Mucosa of rectum (tissue), 2 donors: ENCODE results near the gene CD164L2.
A peak's percentile ranks its signal among the peaks of the same experiment; 100 is the strongest.

Experiments
- H3K27ac ChIP-seq, 2 donors: one replicate each; pipeline ENCODE4 v1.7.0; 2013; ENCODE audit warnings: inconsistent platforms in 2 of 2, low read depth in 2 of 2, low read length in 2 of 2
- H3K27me3 ChIP-seq, 2 donors: one replicate each; pipeline ENCODE4 v1.7.0; 2013; ENCODE audit warnings: low read length in 2 of 2; ENCODE audit not compliant: control insufficient read depth in 2 of 2, insufficient read depth in 2 of 2
- H3K36me3 ChIP-seq, 2 donors: one replicate each; pipeline ENCODE4 v1.7.0; 2013; ENCODE audit warnings: low read length in 2 of 2; ENCODE audit not compliant: control insufficient read depth in 2 of 2, insufficient read depth in 2 of 2
- H3K4me1 ChIP-seq, 2 donors: one replicate each; pipeline ENCODE4 v1.7.0; 2013; ENCODE audit warnings: low read length in 2 of 2, mild to moderate bottlenecking in 1 of 2; ENCODE audit not compliant: control insufficient read depth in 2 of 2, insufficient read depth in 2 of 2
- H3K4me3 ChIP-seq, 2 donors: one replicate each; pipeline ENCODE4 v1.7.0; 2013; ENCODE audit warnings: low read length in 2 of 2
- H3K9ac ChIP-seq, 2 donors: one replicate each; pipeline ENCODE4 v1.7.0; 2013; ENCODE audit warnings: low read length in 2 of 2, low read depth in 1 of 2, mild to moderate bottlenecking in 1 of 2
- H3K9me3 ChIP-seq, 2 donors: one replicate each; pipeline ENCODE4 v1.7.0; 2013; ENCODE audit warnings: low read length in 2 of 2; ENCODE audit not compliant: control insufficient read depth in 2 of 2
- donor health status: healthy.
- donor health status: Normal muscosa, but diverticular disease.

The CD164L2 gene

GRCh38 chr1:27348861-27349783 lies 34.0 kb downstream of the CD164L2 start:
- H3K36me3 ChIP-seq: peaks cover 0 to 6% of the 10 kb centered on the region in 2 donors
- no peaks in the 10 kb centered on the region for H3K27me3 ChIP-seq
- H3K9ac ChIP-seq: peak overlapping the region; percentile 41 to 59
- peak overlapping the region; percentile 50 to 63 for H3K4me3 ChIP-seq
- peaks cover 17 to 22% of the 10 kb centered on the region in 2 donors for H3K4me1 ChIP-seq
- H3K9me3 ChIP-seq: no peaks in the 10 kb centered on the region
- H3K27ac ChIP-seq: peak overlapping the region in 1 of 2 donors; percentile 32

- no peak overlapping the region for H3K9ac ChIP-seq
Observed at GRCh38 chr1:27346991-27347624, 36.0 kb downstream of the CD164L2 start.

GRCh38 chr1:27346357-27346756 lies 36.8 kb downstream of the CD164L2 start:
- H3K9ac ChIP-seq: no peak overlapping the region
- H3K4me3 ChIP-seq: no peak overlapping the region
- no peaks in the 10 kb centered on the region for H3K27me3 ChIP-seq
- peaks cover 30 to 37% of the 10 kb centered on the region in 2 donors for H3K4me1 ChIP-seq
- peaks cover 0 to 6% of the 10 kb centered on the region in 2 donors for H3K36me3 ChIP-seq
- no peak overlapping the region for H3K27ac ChIP-seq
- H3K9me3 ChIP-seq: no peaks in the 10 kb centered on the region

More at GRCh38 chr1:27346991-27347624, 36.0 kb downstream of the CD164L2 start:
- peaks cover 27 to 33% of the 10 kb centered on the region in 2 donors for H3K4me1 ChIP-seq
- peaks cover 0 to 6% of the 10 kb centered on the region in 2 donors for H3K36me3 ChIP-seq
- H3K27ac ChIP-seq: no peak overlapping the region
- no peak overlapping the region for H3K4me3 ChIP-seq
- H3K27me3 ChIP-seq: no peaks in the 10 kb centered on the region
- no peaks in the 10 kb centered on the region for H3K9me3 ChIP-seq

- Histone ChIP-seq H3K27me3 (no peaks in the 10 kb centered on the region), H3K36me3 (peaks cover 0 to 6% of the 10 kb centered on the region in 2 donors), H3K4me3 (no peak overlapping the region), H3K9me3 (no peaks in the 10 kb centered on the region), H3K9ac (no peak overlapping the region), H3K27ac (no peak overlapping the region), H3K4me1 (peaks cover 21 to 33% of the 10 kb centered on the region in 2 donors)
Observed at GRCh38 chr1:27345272-27345671, 37.9 kb downstream of the CD164L2 start.

- H3K9ac ChIP-seq: peak overlapping the region in 1 of 2 donors; percentile 66
Observed at GRCh38 chr1:27343639-27344025, 39.5 kb downstream of the CD164L2 start.

GRCh38 chr1:27342778-27343638 lies 40.1 kb downstream of the CD164L2 start:
- Histone ChIP-seq H3K27ac (peak overlapping the region; percentile 65 to 82), H3K27me3 (no peaks in the 10 kb centered on the region), H3K4me3 (peak overlapping the region; percentile 62 to 84), H3K9me3 (no peaks in the 10 kb centered on the region), H3K4me1 (peaks cover 16 to 23% of the 10 kb centered on the region in 2 donors), H3K9ac (peak overlapping the region; percentile 66 to 81), H3K36me3 (peaks cover 0 to 8% of the 10 kb centered on the region in 2 donors)

More at GRCh38 chr1:27343639-27344025, 39.5 kb downstream of the CD164L2 start:
- peaks cover 16 to 23% of the 10 kb centered on the region in 2 donors for H3K4me1 ChIP-seq
- peak overlapping the region; percentile 62 to 84 for H3K4me3 ChIP-seq
- no peaks in the 10 kb centered on the region for H3K9me3 ChIP-seq
- no peaks in the 10 kb centered on the region for H3K27me3 ChIP-seq
- H3K36me3 ChIP-seq: peaks cover 0 to 7% of the 10 kb centered on the region in 2 donors
- H3K27ac ChIP-seq: peak overlapping the region; percentile 65 to 82

- peaks cover 16 to 23% of the 10 kb centered on the region in 2 donors for H3K4me1 ChIP-seq
- H3K4me3 ChIP-seq: peak overlapping the region; percentile 62 to 84
- no peaks in the 10 kb centered on the region for H3K9me3 ChIP-seq
- H3K27me3 ChIP-seq: no peaks in the 10 kb centered on the region
- H3K27ac ChIP-seq: peak overlapping the region; percentile 66 to 82
- H3K36me3 ChIP-seq: peaks cover 0 to 8% of the 10 kb centered on the region in 2 donors
- H3K9ac ChIP-seq: peak overlapping the region; percentile 70 to 81
Observed at GRCh38 chr1:27342391-27342777, 40.7 kb downstream of the CD164L2 start.

GRCh38 chr1:27341525-27342252 lies 41.4 kb downstream of the CD164L2 start, which contains the start of gene SYTL1:
SYTL1 (plus strand) TSS chr1:27342022; CDS start chr1:27345335, 3,313 bp downstream.
- Histone ChIP-seq H3K4me3 (peak within 1 kb of the TSS; percentile 62 to 84), H3K36me3 (peaks cover 0 to 11% of the 10 kb centered on the region in 2 donors), H3K4me1 (peaks cover 16 to 23% of the 10 kb centered on the region in 2 donors), H3K27me3 (no peaks in the 10 kb centered on the region), H3K9ac (peak within 1 kb of the TSS; percentile 70 to 81), H3K9me3 (no peaks in the 10 kb centered on the region), H3K27ac (peak within 1 kb of the TSS; percentile 66 to 82)

- Histone ChIP-seq H3K27me3 (no peaks in the 10 kb centered on the region), H3K4me1 (peaks cover 16 to 23% of the 10 kb centered on the region in 2 donors), H3K4me3 (no peak overlapping the region), H3K9me3 (no peaks in the 10 kb centered on the region), H3K36me3 (peaks cover 13 to 26% of the 10 kb centered on the region in 2 donors), H3K27ac (no peak overlapping the region), H3K9ac (no peak overlapping the region)
Observed at GRCh38 chr1:27339213-27339612, 43.9 kb downstream of the CD164L2 start.
